ENCODE measurements around the gene PELI1. TPM values are rescaled to one million over a fixed set of nuclear protein-coding genes. Genes with fewer than 3 reads are reported as not detected.

Gene PELI1
- total RNA-seq, 1 experiment from 2014 or later: 53.5 TPM

GRCh38 chr2:64168756-64169155, 24.5 kb upstream of the PELI1 start (continued):
- TF ChIP-seq USF2 (CRISPR knock-in tag; IDR thresholded peaks at IDR 0.05): no peak

- Mint-ChIP-seq H3K4me1 (peaks cover 8% of the 10 kb centered on the region), H3K36me3 (no peaks in the 10 kb centered on the region), H3K4me3 (no peak overlapping the region), H3K27me3 (ENCODE audit: low read depth) (no peaks in the 10 kb centered on the region), H3K9me3 (no peaks in the 10 kb centered on the region), H3K27ac (no peak overlapping the region)
- POLR2A ChIA-PET: interaction anchor here (0.7 kb wide), 1 partner anchor 51 kb away, joined by 3 read pairs; no protein-coding TSS in a partner anchor
- ATAC-seq: no peak
- DNase-seq (ENCODE audit: low spot score): no peak
- CTCF ChIA-PET: no interaction called here
- TF ChIP-seq RELA (CRISPR knock-in tag; IDR thresholded peaks at IDR 0.05; ENCODE audit: borderline replicate concordance) (no peak), KAT7 (CRISPR knock-in tag; IDR thresholded peaks at IDR 0.05; ENCODE audit: borderline replicate concordance) (no peak), ZMAT4 (CRISPR knock-in tag; IDR thresholded peaks at IDR 0.05) (no peak), ZNF423 (CRISPR knock-in tag; IDR thresholded peaks at IDR 0.05) (no peak), JAZF1 (CRISPR knock-in tag; IDR thresholded peaks at IDR 0.05) (no peak), NR3C1 (CRISPR knock-in tag; conservative IDR thresholded peaks at IDR 0.05; ENCODE audit: low read depth) (no peak), ATF6 (CRISPR knock-in tag; IDR thresholded peaks at IDR 0.05) (no peak)
Measured at GRCh38 chr2:64168201-64168600, 24.0 kb upstream of the PELI1 start.

GRCh38 chr2:64166637-64167420, 22.6 kb upstream of the PELI1 start:
- ATAC-seq (no peak), DNase-seq (ENCODE audit: low spot score) (no peak)
- ChIA-PET POLR2A (no interaction called here), CTCF (no interaction called here)
- Mint-ChIP-seq H3K4me3 (no peak overlapping the region), H3K4me1 (peaks cover 4% of the 10 kb centered on the region), H3K27me3 (ENCODE audit: low read depth) (no peaks in the 10 kb centered on the region), H3K9me3 (no peaks in the 10 kb centered on the region), H3K27ac (no peak overlapping the region), H3K36me3 (no peaks in the 10 kb centered on the region)
- TF ChIP-seq CREM (CRISPR knock-in tag; IDR thresholded peaks at IDR 0.05) (no peak), EMX1 (CRISPR knock-in tag; IDR thresholded peaks at IDR 0.05) (no peak), TEAD1 (CRISPR knock-in tag; IDR thresholded peaks at IDR 0.05) (no peak), E2F4 (CRISPR knock-in tag; IDR thresholded peaks at IDR 0.05; ENCODE audit: borderline replicate concordance, low read depth) (no peak)

GRCh38 chr2:64166212-64166611, 22.0 kb upstream of the PELI1 start:
- ChIA-PET CTCF (no interaction called here), POLR2A (no interaction called here)
- Mint-ChIP-seq H3K27me3 (ENCODE audit: low read depth) (no peaks in the 10 kb centered on the region), H3K9me3 (no peaks in the 10 kb centered on the region), H3K4me1 (no peaks in the 10 kb centered on the region; the same call in 1 of the 2 replicates), H3K4me3 (no peak overlapping the region), H3K36me3 (no peaks in the 10 kb centered on the region), H3K27ac (no peak overlapping the region)
- DNase-seq (ENCODE audit: low spot score) (no peak), ATAC-seq (no peak)
- TF ChIP-seq JUN (CRISPR knock-in tag; IDR thresholded peaks at IDR 0.05) (no peak), ATF3 (CRISPR knock-in tag; conservative IDR thresholded peaks at IDR 0.05) (no peak), ARID4B (CRISPR knock-in tag; IDR thresholded peaks at IDR 0.05; ENCODE audit: borderline replicate concordance) (no peak), SMAD3 (CRISPR knock-in tag; IDR thresholded peaks at IDR 0.05; ENCODE audit: borderline replicate concordance) (no peak), GTF2I (CRISPR knock-in tag; conservative IDR thresholded peaks at IDR 0.05) (no peak), CREB1 (CRISPR knock-in tag; IDR thresholded peaks at IDR 0.05) (no peak), ZNF263 (CRISPR knock-in tag; IDR thresholded peaks at IDR 0.05; ENCODE audit: low read depth) (no peak), ZNF317 (CRISPR knock-in tag; IDR thresholded peaks at IDR 0.05; ENCODE audit: borderline replicate concordance, low read depth) (no peak)

All from WTC11 (cell line).